Osteocyte (in vitro differentiated cells): ENCODE results near the gene POC1A. TPM values are rescaled to one million over a fixed set of nuclear protein-coding genes. Genes with fewer than 3 reads are reported as not detected.

ENCODE experiments used
- DNase-seq: peaks from one replicate; pipeline ENCODE4 v3.0.0; 2021; ENCODE audit warnings: mixed read lengths; ENCODE audit not compliant: unreplicated experiment; ENCODE audit errors: extremely low spot score
- H3K27ac Mint-ChIP-seq: one replicate; pipeline ENCODE4 v1.8.0; 2021; ENCODE audit warnings: mild to moderate bottlenecking, mixed read lengths; ENCODE audit not compliant: unreplicated experiment
- H3K27me3 Mint-ChIP-seq: one replicate; pipeline ENCODE4 v1.8.0; 2021; ENCODE audit warnings: mixed read lengths; ENCODE audit not compliant: unreplicated experiment
- H3K36me3 Mint-ChIP-seq: one replicate; pipeline ENCODE4 v1.8.0; 2021; ENCODE audit warnings: mixed read lengths; ENCODE audit not compliant: unreplicated experiment
- H3K4me1 Mint-ChIP-seq: one replicate; pipeline ENCODE4 v1.8.0; 2021; ENCODE audit warnings: mixed read lengths; ENCODE audit not compliant: unreplicated experiment
- H3K4me3 Mint-ChIP-seq: one replicate; pipeline ENCODE4 v1.8.0; 2021; ENCODE audit warnings: mild to moderate bottlenecking, moderate library complexity, mixed read lengths; ENCODE audit not compliant: unreplicated experiment
- H3K9me3 Mint-ChIP-seq: one replicate; pipeline ENCODE4 v1.8.0; 2021; ENCODE audit warnings: mixed read lengths; ENCODE audit not compliant: unreplicated experiment
- total RNA-seq: library from RNA; stranded (reverse); gene quantifications from 2 replicates; pipeline ENCODE4 v1.2.1, GENCODE V29; 2021
- TF ChIP-seq, protein P1 (sequence below): fragments of 200-600 bp; sonication (generic); IDR thresholded peaks from 2 replicates; pipeline ENCODE4 v1.5.0; 2021; ENCODE audit warnings: antibody characterized with exemption, mild to moderate bottlenecking, moderate library complexity

Gene POC1A
- total RNA-seq, 1 donor from 2014 or later, result 5.1 TPM

DNA sequence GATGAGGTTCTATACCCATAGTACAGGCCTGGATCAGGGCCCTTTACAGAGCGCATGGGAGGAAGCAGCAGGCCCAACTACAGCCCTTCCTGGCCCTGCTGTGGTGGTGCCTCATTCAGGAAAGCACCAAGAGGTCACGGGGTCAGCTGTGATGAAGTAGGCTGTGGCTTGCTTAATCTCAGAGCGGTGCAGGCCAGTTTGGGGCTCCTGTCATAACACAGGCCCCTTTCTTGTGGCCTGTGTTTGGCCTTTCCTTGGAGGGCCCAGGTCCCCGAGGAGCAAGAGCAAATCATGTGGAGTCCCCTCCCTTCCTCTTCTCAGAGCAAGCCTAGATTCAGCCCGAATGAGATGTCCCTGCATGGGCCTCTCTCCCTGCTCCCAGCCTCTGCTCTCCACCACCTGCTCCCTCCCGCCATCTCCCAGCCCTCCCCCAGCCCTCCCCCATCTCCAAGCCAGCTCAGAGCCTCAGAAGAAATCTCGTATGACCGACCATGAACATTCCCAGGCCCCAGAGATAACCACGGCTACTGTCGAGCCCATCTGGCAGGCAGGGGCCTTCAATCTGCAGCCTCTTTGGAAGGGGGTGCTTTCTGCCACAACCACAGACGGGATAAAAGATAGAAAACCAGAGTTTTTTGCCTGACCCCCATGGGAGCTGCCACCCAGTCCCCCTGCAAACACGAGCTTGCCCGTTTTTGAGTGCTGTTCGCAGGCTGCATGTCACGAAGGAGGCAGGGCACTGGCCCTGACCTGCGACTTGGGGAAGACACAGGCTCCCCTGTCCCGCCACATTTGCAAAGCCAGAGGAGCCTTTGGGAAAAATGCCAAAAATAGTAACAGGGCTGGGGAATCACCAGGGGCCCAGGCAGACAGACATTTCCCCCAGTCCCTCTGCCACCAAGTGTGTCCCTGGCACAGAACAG lies 65.5 kb downstream of the POC1A start:
- H3K27me3 Mint-ChIP-seq, result no peaks in the 10 kb centered on the region
- DNase-seq, result no peak
- H3K36me3 Mint-ChIP-seq, result no peaks in the 10 kb centered on the region
- no peaks in the 10 kb centered on the region for H3K9me3 Mint-ChIP-seq
- TF ChIP-seq, protein P1, sequence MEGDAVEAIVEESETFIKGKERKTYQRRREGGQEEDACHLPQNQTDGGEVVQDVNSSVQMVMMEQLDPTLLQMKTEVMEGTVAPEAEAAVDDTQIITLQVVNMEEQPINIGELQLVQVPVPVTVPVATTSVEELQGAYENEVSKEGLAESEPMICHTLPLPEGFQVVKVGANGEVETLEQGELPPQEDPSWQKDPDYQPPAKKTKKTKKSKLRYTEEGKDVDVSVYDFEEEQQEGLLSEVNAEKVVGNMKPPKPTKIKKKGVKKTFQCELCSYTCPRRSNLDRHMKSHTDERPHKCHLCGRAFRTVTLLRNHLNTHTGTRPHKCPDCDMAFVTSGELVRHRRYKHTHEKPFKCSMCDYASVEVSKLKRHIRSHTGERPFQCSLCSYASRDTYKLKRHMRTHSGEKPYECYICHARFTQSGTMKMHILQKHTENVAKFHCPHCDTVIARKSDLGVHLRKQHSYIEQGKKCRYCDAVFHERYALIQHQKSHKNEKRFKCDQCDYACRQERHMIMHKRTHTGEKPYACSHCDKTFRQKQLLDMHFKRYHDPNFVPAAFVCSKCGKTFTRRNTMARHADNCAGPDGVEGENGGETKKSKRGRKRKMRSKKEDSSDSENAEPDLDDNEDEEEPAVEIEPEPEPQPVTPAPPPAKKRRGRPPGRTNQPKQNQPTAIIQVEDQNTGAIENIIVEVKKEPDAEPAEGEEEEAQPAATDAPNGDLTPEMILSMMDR, result no peak
- H3K4me3 Mint-ChIP-seq, result no peak overlapping the region
- H3K27ac Mint-ChIP-seq, result peak overlapping the region; percentile 91
- H3K4me1 Mint-ChIP-seq, result peaks cover 56% of the 10 kb centered on the region

GRCh38 chr3:52087731-52088130 lies 66.5 kb downstream of the POC1A start:
- Mint-ChIP-seq H3K36me3 (no peaks in the 10 kb centered on the region), H3K27me3 (no peaks in the 10 kb centered on the region), H3K4me3 (no peak overlapping the region), H3K4me1 (peaks cover 46% of the 10 kb centered on the region), H3K27ac (peak overlapping the region; percentile 48), H3K9me3 (no peaks in the 10 kb centered on the region)
- TF ChIP-seq, protein P1, result no peak
- DNase-seq, result no peak

DNA sequence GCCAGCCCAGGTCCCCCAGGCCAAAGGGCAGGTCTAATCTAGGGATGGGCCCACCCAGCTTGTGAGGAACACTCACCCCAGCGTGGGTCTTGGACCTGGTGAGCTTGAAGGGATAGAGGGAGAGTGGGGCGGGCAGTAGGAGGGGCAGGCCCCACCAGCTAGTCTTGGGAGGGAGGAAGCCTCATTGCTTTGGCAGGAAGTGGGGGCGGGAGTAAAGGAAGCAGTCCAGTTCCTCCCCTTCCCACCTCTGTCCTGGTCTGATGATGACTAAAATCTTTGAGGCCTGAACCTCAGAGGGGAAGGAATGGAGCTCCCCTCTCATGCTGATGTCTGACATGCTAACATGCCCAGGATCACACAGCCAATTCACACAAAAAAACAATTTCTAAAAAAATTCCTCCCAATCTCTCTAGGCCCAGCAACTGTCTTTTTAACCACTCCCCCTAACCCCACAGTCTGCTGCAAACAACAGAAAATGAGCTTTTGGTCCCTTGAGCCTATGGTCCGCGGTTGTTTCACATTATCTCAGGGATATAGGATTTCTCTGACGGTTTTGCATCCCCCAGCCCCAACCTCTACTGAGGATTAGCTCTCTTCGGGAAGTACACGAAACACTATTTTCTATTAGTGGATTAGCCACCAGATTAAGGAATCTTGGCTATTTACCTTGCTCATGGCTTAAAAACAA lies 67.1 kb downstream of the POC1A start:
- H3K36me3 Mint-ChIP-seq, result no peaks in the 10 kb centered on the region
- no peaks in the 10 kb centered on the region for H3K9me3 Mint-ChIP-seq
- no peak for DNase-seq
- no peaks in the 10 kb centered on the region for H3K27me3 Mint-ChIP-seq
- TF ChIP-seq, protein P1, result no peak
- no peak overlapping the region for H3K4me3 Mint-ChIP-seq
- H3K27ac Mint-ChIP-seq, result peak overlapping the region; percentile 48
- peaks cover 43% of the 10 kb centered on the region for H3K4me1 Mint-ChIP-seq

DNA sequence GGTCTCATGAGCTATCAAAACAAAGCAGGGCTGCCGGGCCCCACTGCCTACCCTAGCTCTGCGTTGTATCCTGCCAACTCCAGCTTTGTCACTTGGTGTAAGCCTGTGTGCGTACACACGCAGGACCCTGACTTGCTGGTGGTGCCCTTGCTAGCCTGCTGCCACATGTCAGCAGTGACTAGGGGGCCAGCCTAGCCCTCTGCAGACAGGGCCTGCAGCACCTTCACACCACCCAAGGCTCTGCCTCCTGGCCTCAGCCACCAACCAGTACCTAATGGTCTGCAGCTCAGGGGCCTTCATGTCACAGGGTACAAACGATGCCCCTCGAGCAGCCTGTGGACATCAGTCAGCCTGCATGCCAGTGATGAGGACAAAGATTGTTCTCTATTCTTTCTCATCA lies 67.8 kb downstream of the POC1A start:
- no peak overlapping the region for H3K27ac Mint-ChIP-seq
- peaks cover 37% of the 10 kb centered on the region for H3K4me1 Mint-ChIP-seq
- TF ChIP-seq, protein P1, result no peak
- H3K4me3 Mint-ChIP-seq, result no peak overlapping the region
- no peak for DNase-seq
- H3K27me3 Mint-ChIP-seq, result no peaks in the 10 kb centered on the region
- H3K9me3 Mint-ChIP-seq, result no peaks in the 10 kb centered on the region
- H3K36me3 Mint-ChIP-seq, result no peaks in the 10 kb centered on the region

- DNase-seq, result no peak
- H3K4me3 Mint-ChIP-seq, result no peak overlapping the region
- peaks cover 30% of the 10 kb centered on the region for H3K4me1 Mint-ChIP-seq
- no peaks in the 10 kb centered on the region for H3K27me3 Mint-ChIP-seq
- no peaks in the 10 kb centered on the region for H3K36me3 Mint-ChIP-seq
- no peaks in the 10 kb centered on the region for H3K9me3 Mint-ChIP-seq
- TF ChIP-seq, protein P1, result no peak
- H3K27ac Mint-ChIP-seq, result no peak overlapping the region
Observed at GRCh38 chr3:52085681-52086282, 68.4 kb downstream of the POC1A start.
